HG03039 (cell line): Measurements from ENCODE around the gene CCDC194.
"Not testable (repeated sequence)": the region's sequence is repeated elsewhere in the genome, so short reads cannot be mapped to it uniquely, and the experiment has no call there.

Experiments
- ATAC-seq: cut with Tn5 transposase; IDR thresholded peaks from one replicate; pipeline ENCODE4 v1.9.1; 2021; ENCODE audit warnings: mild to moderate bottlenecking, moderate library complexity; ENCODE audit not compliant: unreplicated experiment

Gene CCDC194

DNA sequence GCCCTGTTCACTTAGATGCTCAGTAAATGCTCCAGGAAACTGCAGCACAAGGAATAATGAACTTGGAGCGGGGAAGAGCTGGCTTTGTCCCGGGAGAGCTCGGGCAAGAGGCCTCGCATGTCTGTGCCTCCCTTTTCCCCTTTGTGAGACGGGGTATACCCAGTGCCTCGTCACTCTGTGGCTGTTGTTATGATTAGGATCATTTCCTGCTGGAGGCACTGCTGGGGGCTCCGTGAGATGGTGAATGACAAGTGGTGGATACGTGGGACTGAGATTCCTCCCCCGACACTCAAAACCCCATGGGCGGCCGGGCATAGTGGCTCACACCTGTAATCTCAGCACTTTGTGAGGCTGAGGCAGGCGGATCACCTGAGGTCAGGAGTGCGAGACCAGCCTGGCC is 15.7 kb downstream of the CCDC194 start:
- no peak for ATAC-seq

DNA sequence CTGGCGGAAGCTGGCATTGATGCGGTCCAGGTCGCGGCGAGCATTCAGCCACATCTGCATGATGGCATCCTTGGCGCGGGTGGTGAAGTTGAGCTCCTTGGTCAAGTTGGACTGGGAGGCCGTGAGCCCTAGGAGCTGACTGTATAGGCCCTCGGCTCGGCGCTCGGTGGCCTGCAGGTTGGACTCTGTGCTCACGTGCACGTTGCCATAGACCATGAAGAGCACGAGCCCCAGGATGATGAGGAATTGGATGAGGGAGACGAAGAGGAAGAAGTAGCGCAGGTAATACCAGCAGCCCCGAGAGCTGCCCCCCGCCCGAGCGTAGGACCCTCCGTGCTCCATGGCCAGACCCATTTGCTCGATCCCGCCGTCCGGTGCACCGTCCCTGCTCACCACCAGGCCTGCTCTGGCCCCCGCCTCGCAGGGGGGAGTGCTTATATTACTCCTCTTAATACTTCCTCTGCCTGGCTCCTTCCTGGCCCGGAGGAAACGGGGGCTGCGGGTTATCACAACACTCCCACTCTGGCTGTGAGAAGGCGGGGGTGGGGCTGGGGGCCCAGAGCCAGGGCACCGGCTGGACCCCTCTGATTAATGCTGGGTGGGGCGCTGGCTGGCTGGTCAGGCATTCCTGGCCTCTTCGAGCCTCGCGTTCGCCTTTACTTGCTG is 16.9 kb downstream of the CCDC194 start, which contains the start of gene PLVAP:
PLVAP (minus strand) TSS at position 408 of the 666 bp plus-strand sequence; CDS start at position 354, 54 bp downstream.
- ATAC-seq = no peak

DNA sequence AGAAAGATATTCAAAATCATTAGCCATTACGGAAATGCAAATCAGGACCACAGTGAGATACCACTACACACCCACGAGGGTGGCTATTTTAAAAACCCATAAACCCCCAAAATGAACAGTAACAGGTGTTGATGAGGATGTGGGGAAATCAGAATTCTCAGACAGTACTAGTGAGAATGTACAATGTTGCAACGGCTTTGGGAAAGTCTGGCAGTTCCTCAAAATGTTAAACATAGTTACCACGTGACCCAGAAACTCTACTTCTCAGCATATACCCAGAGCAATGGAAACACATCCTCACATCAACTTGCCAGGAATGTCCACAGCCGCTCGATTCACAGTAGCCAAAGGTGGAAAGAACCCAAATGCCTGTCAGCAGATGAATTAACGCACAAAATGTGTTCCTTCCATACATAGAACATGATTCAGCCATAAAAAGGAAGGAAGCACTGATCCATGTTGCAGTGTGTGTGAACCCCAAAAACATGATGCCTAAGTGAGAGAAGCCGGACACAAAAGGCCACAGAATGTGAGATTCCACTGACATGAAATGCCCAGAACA is 23.9 kb downstream of the CCDC194 start:
- peak; percentile 70 for ATAC-seq

DNA sequence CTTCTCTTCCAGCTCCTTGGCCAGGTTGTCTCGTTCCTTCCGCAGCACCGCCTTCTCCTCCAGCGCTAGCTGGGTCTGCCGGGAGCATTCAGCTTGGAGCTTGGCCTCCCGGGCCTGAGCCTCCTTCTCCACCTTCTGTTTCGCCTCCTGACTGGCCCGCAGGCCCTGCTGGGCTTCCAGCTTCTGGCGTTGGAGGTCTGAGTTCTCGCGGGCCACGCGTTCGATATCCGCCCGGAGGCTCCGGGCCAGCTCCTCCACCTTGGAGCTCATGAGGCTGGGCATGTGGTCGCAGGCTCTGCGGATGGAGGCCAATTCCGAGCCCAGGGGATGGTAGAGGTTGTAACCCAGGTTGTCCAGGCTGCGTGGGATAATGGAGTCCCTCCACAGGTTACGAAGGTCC is 28.6 kb downstream of the CCDC194 start:
- ATAC-seq = no peak

DNA sequence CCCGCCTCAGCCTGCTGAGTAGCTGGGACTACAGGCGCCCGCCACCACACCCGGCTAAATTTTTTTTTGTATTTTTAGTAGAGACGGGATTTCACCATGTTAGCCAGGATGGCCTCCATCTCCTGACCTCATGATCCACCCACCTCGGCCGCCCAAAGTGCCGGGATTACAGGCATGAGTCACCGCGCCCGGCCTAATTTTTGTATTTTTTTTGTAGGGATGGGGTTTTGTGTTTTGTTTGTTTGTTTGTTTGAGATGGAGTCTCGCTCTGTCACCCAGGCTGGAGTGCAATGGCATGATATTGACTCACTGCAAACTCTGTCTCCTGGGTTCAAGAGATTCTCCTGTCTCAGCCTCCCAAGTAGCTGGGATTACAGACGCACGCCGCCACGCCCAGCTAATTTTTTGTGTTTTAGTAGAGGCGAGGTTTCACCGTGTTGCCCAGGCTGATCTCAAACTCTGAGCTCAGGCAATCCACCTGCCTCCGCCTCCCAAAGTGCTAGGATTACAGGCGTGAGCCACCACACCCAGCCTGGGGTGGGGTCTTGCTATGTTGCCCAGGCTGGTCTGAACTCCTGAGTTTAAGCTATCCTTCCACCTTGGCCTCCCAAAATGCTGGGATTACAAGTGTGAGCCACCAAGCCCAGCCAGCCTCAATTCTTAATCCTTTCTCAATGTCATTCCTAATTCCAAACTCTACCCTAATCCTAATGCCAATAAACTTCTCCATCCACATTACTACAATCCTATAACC is 30.0 kb downstream of the CCDC194 start:
- ATAC-seq = not testable (repeated sequence)

DNA sequence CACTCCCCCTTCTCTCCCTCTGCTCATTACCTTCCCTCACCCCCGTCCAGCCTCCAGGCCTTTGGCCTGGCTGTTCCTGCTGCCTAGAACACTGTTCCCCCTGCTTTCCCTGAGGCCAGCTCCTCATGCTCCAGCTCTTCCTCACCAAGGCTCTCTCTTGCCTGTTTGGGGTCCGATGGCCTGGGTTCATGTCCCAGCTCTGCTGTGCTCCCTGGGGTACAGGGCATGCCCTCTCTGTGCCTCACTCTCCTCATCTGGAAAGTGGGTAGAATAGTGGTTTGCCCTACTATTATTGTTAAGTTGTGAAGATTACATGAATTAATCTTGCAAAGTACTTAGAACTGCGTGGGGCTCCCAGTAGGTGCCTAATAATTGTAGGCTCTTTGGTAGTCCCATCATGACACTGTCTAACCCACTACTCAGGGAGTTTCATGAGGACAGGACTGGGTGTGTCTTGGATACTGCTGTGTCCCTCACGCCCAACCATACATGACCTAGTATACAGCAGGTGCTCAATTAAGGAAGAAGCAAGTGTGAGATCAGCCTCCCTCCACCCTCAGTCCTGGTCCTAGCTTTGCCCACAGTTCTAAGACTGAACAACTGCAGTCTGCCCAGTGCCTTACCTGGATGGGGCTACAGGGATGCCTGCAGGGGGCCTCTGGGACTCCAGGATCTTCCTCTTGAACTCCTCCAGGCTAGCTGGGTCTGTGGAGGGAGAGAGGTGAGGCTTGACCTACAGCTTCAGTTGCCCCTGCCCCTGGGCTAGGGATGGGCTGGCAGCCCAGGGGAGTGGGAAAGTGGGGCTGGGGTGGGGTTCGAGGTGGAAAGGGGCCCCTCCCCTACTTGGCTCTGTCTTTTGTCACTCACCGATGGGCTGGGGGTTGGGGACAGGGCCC is 33.8 kb downstream of the CCDC194 start:
- ATAC-seq = no peak

DNA sequence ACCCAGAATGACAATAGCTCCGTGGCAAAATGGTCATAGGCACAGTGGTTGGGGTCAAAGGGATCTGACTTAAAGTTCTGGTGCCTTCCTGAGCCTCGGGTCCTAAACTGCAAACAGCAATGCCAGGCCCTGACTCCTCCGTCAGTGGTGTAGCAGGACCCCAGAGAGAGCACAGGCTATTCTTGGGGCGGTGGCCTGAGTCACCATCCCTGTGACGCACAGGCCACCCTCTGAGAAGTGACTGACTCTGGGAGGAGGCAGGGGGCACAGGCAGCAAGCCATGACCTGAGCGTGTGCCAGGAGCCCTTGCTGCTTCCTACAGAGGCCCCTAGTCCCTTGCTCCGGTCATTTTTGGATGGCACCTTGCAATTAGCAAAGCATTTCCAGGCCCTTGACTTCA is 35.6 kb downstream of the CCDC194 start:
- no peak for ATAC-seq

DNA sequence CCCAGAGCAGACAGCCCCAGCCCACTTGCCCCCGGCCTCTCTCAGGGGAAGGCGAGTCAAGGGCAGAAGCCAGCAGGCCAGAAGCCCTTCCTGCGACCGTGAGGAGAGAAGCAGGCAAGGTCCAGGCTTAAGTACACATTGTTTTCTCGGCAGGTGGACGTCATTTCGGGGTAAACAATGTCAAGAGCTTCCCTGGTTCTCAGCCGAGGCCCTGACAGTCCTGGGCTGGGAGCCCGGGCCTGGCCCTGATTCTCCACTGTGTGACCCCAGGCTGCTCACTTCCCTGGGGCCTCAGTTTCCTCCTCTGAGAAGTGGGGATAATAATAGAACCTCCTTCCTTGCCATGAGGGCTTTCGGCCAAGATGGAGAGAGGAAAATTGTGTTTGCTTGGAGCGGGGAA is 36.3 kb downstream of the CCDC194 start:
- no peak for ATAC-seq

DNA sequence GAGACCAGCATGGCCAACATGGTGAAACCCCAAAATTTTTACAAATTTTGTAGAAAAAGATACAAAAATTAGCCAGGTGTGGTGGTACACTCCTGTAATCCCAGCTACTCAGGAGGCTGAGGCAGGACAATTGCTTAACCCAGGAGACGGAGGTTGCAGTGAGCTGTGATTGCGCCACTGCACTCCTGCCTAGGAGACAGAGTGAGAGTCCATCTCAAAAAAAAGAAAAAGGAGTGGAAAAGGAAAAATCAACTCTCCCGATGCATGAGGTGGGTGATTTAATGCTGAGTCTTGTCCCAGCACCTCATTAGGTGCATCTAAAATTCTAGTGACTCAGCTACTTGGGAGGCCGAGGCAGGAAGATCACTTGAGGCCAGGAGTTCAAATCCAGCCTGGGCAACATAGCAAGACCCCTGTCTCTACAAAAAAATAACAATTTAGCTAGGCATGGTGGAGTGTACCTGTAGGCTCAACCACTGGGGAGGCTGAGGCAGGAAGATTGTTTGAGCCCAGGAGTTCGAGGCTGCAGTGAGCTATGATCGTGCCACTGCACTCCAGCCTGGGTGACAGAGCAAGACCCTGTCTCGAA is 36.8 kb downstream of the CCDC194 start:
- no peak for ATAC-seq

- no peak for ATAC-seq
These were observed 40.6 kb downstream of the CCDC194 start for GRCh38 chr19:17353386-17353785.

- no peak for ATAC-seq
These were observed 41.3 kb downstream of the CCDC194 start for GRCh38 chr19:17352608-17353280.

DNA sequence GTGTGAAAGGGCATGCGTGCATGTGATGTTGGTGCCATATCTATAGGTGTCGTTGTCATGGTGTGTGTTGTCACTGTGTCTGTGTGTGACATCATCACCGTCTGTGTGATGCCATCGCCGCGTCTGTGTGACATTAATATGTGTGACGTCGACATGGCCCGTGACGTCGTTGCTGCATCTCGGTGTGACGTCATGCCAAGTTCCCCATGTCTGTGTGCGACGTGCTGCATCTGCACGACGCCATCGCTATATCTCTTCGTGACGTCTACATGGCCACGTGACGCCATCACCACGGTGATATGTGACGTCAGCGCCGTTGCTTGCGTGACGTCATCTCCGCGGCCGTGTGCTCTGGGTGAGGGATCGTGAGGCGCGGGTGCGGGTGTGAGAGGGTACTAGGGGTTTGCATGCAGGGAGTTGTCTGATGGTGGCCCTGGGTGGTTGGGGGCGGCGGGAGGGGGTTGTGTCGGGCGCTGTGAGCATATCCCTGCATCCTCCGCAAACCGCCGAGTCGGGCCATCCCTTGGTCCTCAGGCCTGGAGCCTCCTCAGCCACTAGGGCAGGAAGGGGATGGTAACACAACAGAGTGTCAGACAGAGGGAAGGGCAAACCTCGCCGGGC is 42.1 kb downstream of the CCDC194 start:
- no peak for ATAC-seq

DNA sequence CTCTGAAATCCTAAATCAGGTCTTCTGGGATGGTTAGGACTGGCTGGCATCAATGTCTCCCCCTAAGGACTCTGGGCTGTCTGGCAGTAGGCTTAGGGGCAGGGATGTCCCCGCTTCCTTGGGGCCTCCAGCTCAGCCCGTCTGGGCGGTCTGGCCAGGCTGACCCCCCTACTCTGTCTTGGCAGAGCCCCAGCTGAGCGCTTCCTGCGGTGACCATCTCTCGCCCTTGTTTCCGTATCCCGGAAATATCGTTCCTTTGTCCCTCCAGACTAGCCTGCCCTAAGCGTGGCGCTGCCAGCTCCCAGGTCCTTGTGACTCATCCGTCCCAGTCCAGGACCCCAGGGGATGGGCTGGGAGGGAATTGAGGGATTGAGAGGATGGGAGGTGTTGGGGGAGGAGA is 45.3 kb downstream of the CCDC194 start:
- ATAC-seq = no peak

GRCh38 chr19:17347877-17348276 is 46.1 kb downstream of the CCDC194 start:
- no peak for ATAC-seq

DNA sequence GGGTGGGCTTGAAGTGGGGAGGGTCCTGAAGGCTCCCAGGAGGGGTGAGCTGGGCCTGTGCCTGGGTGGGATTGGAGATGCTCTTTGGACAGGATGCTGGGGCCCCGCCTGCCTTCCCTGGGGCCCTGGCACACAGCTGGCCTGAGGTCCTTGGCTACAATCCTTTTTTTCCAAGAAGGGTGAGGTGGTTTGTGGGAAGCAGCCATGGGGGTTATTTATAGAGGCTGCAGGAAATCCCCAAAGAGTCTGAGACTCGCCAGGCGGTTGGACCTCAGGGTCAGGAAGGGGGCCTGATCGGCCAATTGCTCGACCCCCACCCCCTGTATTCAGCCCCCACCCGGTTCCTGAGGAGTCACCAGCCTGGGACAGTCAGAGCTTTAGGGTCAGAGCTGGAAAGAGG is 46.6 kb downstream of the CCDC194 start:
- no peak for ATAC-seq

DNA sequence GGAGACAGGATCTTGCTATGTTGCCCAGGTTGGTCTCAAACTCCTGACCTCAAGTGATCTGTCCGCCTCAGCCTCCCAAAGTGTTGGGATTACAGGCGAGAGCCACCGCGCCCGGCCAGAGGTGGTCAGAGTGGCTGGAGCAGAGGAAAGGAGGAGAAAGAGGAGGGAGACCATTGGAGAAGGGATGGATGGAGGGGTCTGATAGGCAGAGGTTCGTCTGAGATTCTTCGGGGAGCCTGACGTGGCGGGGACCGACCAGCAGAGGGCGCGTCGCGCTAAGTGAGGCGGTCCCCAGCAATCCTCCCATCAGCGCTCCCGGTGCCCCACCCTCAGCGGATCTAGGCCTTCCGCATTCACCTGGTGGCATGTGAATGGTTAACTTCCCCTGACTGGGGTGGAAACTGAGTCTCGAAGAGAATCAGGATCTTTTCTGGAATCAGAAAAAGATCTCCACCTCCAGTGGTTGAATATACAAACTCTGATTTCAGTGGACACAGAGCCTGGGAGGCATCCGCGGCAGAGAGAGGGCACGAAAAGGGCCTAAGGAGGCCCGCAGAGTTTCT is 47.8 kb downstream of the CCDC194 start:
- ATAC-seq = no peak

DNA sequence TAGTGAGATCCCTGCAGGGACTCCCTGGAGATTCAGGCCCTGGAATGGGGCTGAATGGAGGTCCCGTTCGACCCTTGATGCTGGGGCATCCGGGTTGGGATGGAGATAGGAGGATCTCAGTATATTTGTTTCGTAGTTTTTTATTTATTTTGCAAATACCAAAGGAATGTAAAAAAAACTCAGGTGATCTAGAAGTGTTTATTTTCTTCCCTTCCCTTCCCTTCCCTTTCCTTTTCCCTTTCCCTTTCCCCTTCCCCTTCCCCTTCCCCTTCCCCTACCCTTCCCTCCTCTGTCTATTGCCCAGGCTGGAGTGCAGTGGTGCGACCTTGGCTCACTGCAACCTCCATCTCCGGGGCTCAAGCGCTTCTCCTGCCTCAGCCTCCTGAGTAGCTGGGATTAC is 52.2 kb downstream of the CCDC194 start:
- no peak for ATAC-seq

- ATAC-seq = no peak
These were observed 52.6 kb downstream of the CCDC194 start for GRCh38 chr19:17341386-17341785.

- ATAC-seq = no peak
These were observed 53.1 kb downstream of the CCDC194 start for GRCh38 chr19:17340871-17341357.
